Activated CD8-positive, alpha-beta memory T cell treated with anti-CD3 and anti-CD28 coated beads, Interleukin-2, amount 50 U/mL, for 24 hours (primary cell): Measurements from ENCODE around the gene XIRP2.
"Not testable (repeated sequence)": the region's sequence is repeated elsewhere in the genome, so short reads cannot be mapped to it uniquely, and the experiment has no call there.

Experiments
- DNase-seq: peaks from one replicate; pipeline ENCODE4 v3.0.0-alpha.2; 2020; ENCODE audit errors: extremely low read depth

XIRP2 gene

DNA sequence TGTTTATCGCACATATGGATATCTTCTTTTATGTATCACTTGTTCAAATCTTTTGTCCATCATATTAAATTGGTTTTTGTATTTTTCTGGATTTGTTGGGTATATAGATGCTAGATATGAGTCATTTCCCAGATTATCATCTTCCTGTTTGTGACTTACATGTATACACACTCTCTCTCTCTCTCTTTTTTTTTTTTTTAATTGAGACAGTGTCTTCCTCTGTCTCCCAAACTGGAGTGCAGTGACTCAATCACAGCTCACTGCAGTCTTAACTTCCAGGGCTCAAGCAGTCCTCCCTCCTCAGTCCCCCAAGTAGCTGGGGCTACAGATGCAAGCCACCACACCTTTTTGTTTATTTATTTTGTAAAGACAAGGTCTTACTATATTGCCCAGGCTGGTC lies 43.8 kb downstream of the XIRP2 start:
- DNase-seq: no peak

DNA sequence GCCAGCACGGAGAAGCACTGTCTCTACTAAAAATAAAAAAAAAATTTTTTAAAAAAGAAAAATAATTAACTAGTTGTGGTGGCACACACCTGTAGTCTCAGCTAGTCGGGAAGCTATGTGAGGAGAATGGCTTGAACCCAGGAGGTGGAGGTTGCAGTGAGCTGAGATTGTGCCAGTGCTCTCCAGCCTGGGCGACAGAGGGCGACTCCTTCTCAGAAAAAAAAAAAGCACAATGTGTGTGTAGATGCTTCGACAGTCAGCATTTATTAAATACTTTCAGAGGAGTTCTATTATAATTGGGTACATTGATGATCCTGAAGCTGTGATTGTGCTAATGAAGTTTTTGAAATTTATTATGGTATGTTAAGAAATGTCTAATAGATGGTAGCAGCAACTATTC lies 46.5 kb downstream of the XIRP2 start:
- no peak for DNase-seq

DNA sequence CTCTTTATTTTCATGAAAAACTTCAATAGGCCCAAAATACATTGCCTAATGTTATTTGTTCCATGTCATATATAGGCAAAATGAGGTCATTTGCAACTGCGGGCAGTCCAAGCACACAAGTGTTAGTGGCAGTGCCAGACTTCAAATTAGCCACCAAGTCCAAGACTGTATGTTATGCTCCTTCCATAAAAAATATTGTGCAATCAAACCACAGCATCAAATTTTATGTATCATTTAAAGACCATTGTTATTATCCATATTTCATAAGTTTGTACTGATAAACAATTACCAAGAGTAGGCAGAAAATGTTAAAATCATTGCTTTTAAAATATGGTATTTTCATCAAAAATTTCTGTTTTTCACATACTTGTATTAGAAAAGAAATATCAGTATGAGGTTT lies 54.1 kb downstream of the XIRP2 start:
- DNase-seq: no peak

DNA sequence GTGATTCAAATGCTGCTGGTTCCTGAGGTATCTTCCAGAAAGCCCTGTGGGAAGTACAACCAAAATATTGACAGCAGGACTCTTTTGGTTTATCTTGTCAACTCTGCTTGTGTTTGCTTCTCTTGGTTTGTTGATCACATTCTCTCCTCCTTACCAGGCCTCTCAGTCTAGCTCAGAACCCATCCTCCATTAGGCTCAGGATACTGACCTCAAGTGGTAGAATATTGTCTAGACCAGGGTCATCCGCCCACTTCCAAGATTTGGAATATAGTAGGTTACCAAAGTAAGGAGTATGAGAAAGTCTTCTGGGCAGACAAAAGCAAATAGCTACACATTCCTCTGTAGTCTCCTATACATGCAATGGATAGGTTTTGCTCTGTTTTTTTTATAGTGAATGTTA lies 56.6 kb downstream of the XIRP2 start:
- DNase-seq: no peak

DNA sequence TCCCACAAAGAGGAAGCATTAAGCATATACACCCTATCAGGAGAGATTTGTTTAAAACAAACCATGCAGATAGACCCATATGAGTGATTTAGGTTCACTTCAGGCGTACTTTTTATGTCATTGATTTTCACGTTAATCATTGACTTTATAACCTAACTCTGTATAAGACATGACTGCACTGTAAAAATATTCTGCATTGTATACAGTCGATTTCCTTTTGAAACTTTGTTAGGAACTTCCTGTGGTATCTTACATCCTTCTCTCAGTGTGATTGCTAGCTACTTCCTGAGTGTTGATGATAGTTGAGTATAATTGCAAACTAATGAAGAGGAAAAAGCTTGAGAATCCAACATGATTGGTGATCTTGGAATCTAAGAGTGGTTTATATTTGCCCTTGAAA lies 69.4 kb downstream of the XIRP2 start:
- DNase-seq: no peak

DNA sequence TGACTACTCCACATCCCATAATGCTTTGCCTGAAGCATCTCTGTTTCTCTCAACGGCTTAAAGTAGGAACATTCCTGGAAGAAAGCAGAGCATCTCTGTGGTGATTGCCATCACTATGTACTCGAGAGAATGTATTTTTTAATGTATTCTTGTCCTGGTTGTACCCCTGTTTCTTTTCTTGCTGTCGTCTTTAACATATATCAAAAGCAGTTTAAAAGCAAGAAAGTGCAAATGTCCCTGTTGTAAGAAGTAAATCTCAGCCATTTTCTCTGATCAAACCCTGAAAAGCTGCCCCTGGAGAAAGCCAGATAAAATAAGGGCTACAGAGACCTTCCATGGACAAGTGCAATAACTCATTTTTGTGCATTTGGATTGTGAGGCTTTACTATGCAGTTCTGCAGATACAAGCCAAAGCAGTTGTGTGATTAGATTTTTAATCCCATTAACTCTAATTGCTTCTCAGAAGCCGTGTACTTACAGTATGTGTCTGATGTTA lies 70.8 kb downstream of the XIRP2 start:
- DNase-seq: no peak

DNA sequence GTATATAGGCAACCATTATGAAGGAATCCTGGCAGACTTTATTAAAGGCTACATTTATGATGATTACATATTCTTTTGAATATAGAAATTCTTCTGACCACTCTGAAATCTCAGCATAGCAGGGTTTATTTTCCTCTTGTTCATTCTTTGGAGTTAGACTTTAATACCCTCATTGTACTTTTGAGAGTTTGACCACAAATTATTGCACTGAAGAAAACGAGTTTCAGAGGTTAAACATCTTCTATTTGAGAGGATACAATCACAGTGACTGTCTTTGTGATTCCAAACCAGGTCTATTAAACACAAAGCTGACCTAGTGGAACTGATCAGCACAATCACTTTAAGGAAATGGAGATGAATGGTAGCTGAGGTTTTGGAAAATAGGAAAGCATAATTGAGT lies 71.3 kb downstream of the XIRP2 start:
- DNase-seq: no peak

DNA sequence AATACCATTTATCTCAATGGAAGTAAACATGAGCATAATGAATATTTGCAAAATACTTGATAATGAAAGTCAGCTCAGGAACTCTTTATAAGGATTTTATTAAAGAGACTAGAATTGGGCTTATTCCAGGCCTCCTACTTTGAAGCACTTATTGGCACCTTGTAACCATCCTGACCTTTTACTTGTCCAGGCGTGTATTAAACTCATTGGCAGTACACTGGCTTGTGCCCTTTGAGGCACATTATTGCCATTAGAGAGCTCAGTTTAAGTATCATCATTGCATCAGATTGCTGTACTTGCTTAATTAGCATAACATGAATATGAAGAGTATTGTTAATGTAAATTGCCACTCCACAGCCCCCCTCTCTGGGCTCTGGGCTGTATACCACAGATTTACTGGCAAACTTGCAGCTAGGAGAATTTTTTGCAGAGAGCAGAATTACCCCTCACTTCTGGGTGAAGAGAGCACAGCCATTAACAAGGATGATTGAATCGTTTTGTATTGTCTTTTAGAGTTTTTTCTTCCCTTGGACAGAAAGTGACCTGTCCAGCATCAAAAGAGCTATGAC lies 72.5 kb downstream of the XIRP2 start:
- no peak for DNase-seq

DNA sequence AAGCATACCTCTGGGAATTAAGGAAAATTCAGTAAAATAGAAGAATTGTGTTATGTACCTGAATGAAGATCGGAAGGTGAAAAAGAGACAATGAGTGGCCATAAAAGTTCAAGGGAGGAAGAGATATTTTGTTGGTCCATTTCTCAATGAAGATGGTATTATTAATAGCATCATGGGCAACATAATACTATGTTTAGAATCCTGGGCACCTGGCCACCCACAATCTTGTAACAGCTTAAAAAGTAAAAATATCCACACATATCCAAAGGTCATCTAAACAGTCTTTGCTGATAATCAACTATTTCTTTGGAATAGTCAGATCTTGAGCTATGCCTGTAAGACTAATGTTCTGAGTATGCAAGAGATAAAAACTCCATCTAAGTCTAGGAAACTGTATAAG lies 73.7 kb downstream of the XIRP2 start:
- no peak for DNase-seq

DNA sequence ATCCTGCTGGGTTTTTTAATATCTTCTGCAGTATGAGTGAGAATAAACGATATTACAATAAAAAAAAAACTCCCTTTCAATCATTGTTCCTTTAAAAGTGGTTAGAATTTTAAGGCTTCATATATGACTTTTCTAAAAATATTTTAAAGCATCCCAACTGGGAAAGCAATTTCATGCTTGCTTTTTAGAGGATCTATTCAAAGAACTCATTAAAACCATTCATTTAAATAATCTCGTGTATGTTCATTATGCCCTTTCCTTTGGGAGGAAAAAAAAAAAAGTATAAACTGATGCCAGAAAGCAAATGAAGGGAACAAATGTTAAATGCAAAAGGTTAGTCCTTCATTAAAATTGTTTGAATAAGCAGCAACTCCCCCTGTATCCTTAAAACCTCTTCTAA lies 81.2 kb downstream of the XIRP2 start:
- no peak for DNase-seq

DNA sequence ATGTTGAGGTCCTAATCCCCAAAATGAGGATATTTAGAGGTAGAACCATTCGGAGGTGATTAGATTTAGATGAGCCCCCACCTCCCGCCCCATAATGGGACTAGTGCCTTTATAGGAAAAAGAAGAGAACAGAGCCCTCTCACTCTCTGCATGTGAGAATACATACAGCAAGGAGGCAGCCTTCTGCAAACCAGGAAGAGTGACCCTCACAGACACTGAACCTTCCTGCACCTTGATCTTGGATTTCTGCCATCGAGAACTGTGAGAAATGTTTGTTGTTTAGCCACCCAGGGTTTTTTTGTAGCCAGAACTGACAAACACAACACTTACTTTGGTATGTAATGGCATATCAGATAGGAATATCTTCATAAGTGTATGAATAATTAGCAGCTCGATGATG lies 83.7 kb downstream of the XIRP2 start:
- no peak for DNase-seq

DNA sequence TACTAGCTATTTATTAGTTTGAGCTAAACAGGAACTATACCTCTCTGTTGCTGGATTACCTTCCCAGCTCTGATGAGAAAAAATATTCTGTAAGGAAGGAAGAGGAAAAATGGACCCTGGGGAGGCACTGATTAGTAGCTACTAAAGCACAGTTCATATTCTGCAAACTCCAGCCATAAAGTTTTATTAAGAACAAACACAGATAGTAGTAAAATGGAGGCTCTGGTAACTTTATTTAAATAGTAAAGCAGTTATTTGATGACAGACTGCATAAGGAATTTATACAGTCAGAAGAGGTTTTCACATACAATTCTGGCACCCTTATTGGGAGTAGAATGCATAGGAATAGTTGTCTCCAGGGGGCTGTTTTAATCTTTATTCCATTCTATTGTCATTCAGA lies 84.1 kb downstream of the XIRP2 start:
- no peak for DNase-seq

DNA sequence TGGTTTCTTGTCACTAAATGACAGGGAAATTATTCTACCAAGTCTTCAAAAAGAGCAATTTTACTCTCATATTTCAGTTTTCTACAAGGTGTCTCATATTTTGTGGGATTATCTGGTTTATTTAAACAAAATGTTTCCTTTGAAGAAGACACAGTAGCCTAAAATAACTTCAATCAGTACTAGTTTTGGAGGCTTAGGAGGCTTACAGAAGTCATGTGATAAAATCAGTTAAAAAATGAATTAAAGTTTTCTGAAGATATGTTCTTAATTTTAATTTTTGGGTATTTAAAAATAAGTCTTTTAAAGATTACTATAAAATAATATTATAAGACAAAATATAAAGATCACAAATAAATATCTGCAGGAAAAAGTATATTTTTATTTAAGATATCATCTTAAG lies 95.9 kb downstream of the XIRP2 start:
- no peak for DNase-seq

DNA sequence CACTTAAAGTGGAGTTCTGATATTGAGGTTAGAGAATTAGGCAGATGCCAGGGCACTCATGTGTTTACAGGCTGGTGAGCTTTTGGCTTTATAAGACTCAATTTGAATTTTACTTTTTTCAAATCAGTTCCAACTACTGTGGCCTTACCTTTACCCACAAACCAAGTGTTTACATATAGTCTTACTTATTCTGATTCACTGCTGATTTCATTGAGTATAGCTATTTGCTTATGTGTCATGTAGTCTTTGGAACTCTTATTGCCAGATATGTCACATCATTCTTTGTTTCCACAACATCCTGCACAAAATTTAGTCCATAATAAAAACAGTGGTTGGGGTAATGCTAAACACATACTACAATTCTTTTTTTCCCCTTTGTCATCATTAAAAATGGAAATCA lies 96.5 kb downstream of the XIRP2 start:
- no peak for DNase-seq

DNA sequence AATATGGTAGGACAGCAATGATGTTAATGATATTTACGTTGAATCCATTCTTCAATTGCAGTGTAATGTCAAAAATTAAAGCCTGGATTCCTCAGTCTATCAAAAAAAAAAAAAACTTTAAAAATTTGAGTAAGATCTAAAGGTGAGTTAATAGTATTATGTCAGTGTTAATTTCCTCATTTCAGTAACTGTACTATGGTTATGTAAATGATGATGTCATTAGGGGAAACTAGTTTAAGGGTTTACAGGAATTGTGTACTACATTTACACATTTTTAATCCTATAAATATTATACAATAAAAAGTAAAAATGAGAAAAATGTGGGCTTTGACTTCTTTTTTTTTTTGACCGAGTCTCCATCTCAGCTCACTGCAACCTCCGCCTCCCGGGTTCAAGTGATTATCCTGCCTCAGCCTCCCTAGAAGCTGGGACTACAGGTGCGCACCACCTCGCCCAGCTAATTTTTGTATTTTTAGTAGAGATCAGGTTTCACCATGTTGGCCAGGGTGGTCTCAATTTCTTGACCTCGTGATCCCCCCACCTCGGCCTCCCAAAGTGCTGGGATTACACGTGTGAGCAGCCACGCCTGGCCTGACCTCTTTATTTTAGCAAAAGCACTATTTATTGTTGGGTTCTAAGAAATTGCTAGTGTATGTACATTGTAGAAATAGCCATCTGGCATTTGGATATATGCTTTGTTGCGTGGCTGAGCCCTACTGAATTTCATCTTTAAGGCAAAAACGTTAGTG lies 106.5 kb downstream of the XIRP2 start:
- DNase-seq: no peak

DNA sequence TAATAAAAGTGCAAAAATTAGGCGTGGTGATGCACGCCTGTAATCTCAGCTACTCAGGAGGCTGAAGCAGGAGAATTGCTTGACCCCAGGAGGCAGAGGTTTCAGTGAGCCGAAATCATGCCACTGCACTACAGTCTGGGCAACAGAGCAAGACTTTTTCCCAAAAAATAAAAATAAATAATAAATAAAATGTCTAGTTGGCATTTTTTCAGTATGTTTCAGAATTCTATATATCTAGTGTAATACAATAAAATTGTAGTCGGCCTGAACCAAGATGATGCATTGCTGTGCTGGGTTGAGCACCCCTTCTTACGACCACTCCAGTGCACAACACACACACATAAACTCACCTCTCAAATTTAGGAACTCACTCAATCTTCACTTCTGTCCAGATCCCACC lies 108.2 kb downstream of the XIRP2 start:
- DNase-seq: no peak

DNA sequence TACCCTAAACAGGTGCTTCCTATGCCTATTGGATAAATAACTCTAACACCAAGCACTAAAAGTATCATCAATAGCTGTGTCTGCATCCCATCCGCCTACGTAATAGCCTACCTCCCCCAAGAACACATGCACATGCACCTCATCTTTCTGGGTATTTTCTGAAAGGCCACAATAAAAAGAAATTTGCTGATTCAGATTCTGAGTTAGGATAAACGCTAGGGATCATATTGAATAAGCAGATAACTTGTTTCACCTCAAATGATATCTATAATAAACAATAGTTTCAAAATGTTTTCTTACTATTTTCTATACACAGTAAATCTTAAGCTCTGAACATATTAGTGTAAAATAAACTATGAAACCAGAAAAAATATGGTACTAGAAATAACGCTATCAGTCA lies 112.9 kb downstream of the XIRP2 start:
- DNase-seq: no peak

DNA sequence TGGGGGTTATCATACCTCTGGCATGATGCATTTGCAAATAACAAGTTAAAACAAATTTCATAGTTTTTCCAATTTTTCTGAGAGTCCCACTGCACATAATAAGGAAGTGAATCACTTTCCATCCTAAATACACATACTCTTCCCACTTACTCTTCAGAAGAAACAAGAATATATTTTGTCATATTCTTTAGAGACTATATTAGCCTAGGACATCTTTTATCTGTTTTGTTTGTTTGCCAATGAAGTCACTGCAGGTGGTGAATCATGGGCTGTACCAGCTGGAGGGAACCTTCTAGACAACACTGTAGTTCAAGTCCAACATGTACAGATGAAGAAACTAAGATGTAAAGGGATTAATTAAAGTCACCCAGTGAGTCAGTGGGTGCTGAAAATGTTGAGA lies 116.8 kb downstream of the XIRP2 start:
- no peak for DNase-seq

DNA sequence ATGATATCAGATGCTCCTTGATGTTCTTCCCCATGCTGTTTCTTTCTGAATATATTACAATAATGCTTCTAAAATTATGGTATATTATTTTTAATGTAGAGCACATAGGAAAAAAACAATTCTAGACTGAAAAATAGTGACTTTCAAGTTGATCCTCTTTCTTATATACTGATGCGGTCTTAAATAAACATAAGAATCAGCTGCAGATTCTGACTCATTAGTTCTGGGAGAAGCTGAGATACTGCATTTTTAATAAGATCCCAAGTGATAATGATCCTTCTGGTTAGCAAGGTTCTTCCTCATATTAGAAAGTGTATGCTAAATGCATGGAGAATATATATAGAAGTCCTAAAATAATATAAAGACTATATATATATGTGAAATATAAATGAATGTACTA lies 124.9 kb downstream of the XIRP2 start:
- no peak for DNase-seq

DNA sequence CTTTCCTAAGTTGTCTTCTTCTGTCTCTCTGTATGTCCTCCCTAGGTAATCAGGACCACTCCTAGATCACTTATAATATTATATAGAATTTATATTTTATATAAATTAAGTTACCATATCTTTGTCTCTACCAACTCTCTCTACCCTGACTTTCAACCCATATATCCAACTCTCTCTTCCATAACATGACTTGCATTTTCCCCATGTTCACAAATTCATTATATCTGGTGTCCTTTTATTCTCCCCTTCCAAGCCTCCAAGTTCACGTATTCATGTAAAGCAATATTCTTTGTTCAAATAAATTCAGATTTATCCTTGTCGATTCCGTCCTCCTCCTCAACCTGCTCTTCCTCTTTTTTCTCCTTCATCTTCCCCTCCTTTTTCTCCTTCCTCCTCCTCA lies 127.5 kb downstream of the XIRP2 start:
- no peak for DNase-seq

DNA sequence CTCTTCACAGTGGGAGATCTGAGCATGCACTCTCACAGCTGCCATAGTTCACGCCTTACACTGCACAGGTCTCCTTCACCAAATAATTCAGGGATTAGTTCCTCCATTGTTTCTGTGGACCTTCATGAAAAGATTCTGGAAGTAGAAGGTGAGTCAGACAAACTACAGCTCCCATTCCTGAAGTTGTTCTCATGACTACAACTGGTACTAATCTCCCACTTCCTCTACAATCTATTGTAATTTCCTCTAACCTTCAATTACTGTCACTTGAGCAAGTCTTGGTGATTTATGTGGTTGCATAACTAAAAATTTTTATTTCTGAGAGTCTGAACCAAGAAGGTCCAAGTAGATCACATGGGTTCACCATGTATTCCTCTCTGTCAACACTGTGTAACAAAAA lies 128.7 kb downstream of the XIRP2 start:
- DNase-seq: no peak

DNA sequence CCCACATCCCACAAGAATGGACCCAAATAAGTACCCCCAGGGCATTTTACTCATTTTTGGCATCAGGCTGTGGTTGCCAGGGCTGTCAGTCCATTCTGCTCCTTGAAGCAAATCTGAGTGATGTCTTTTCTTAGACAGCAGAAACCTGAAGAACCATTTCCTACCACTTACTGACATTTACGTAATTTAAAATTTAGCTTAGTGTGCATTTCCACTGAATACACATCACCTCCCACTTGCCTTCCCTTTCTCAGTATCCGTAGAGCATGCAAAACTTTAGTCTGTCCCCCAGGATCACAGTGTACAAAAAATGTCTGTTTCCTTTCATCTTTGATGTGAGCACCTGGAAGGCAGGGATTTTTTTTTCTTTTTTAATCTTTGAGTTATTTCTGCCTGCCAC lies 130.3 kb downstream of the XIRP2 start:
- DNase-seq: no peak

DNA sequence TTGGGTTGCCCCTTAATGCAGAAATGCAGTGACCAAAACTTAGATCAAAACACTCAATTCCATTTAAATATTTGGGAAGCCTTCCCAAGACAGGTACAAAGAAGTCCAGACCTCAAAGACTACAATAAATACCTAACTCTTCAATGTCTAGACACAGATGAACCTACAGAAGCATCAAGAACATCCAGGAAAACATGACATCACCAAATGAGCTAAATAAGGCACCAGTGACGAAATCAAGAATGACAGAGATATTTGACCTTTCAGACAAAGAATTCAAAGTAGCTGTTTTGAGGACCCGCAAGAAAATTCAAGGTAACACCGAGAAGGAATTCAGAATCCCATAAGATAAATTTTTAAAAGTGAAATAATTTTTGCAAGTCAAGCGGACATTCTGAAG lies 140.2 kb downstream of the XIRP2 start:
- no peak for DNase-seq

DNA sequence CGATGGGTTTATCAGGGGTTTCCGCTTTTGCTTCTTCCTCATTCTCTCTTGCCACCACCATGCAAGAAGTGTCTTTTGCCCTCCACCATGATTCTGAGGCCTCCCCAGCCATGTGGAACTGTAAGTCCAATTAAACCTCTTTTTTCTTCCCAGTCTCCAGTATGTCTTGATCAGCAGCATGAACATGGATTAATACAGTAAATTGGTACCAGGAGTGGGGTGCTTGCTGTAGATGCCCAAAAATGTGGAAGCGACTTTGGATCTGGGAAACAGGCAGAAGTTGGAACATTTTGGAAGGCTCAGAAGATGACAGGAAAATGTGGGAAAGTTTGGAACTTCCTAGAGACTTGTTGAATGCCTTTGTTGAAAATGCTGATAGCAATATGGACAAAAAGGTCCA lies 146.7 kb downstream of the XIRP2 start:
- DNase-seq: not testable (repeated sequence)
